T-cell (primary cell): ENCODE measurements around the gene GP2. TPM values are rescaled to one million over a fixed set of nuclear protein-coding genes. Genes with fewer than 3 reads are reported as not detected.
A peak's percentile ranks its signal among the peaks of the same experiment; 100 is the strongest.

Experiments
- ATAC-seq, 4 experiments: fragments of 200-7000 bp in 3 of 4; fragments of 150-1000 bp in 1 of 4; cut with Tn5 transposase; replicated peaks in 1 of 4; 1 replicate in 3 of 4; 2 replicates in 1 of 4; pipeline ENCODE4 v1.10.0; 2021; ENCODE audit warnings: moderate library complexity in 3 of 4, mild to moderate bottlenecking in 2 of 4, moderate number of reproducible peaks in 1 of 4
- CTCF ChIA-PET, 2 donors: fragments of 300-600 bp; sonication (Branson Sonifier 250); formaldehyde crosslinking; loops; one replicate each; lab custom pipeline; 2022; ENCODE audit warnings: antibody characterized with exemption in 2 of 2; lab: Charles Lee
- POLR2A ChIA-PET, 2 donors: fragments of 300-600 bp; sonication (Branson Sonifier 250); formaldehyde crosslinking; loops; one replicate each; lab custom pipeline; 2022; ENCODE audit warnings: antibody characterized with exemption in 2 of 2; lab: Charles Lee
- DNase-seq, 35 experiments: peaks; one replicate each; pipeline versions ENCODE4 v3.0.0 to v3.0.0-alpha.2; 2013 to 2023
- H3K27ac ChIP-seq: one replicate; pipeline ENCODE4 v1.5.1; 2013; ENCODE audit warnings: low read length
- H3K27me3 ChIP-seq, 2 experiments: replicated peaks in 1 of 2; 1 replicate in 1 of 2; 2 replicates in 1 of 2; pipeline versions ENCODE4 v1.6.1 to v1.7.0; 2013; ENCODE audit warnings: low read length in 1 of 2, mixed read lengths in 1 of 2; ENCODE audit not compliant: control insufficient read depth in 2 of 2, insufficient read depth in 2 of 2; ENCODE audit errors: extremely low read depth in 1 of 2
- H3K36me3 ChIP-seq, 2 donors: 1 replicate in 1 of 2; 2 replicates in 1 of 2; pipeline versions ENCODE4 v1.6.1 to v1.7.0; 2013; ENCODE audit warnings: low read length in 1 of 2; ENCODE audit not compliant: control insufficient read depth in 2 of 2, insufficient read depth in 1 of 2; ENCODE audit errors: extremely low read depth in 1 of 2
- H3K4me1 ChIP-seq, 2 experiments: 1 replicate in 1 of 2; 2 replicates in 1 of 2; pipeline versions ENCODE4 v1.6.1 to v1.7.0; 2013; ENCODE audit warnings: low read length in 2 of 2, mixed read lengths in 1 of 2; ENCODE audit not compliant: insufficient read depth in 2 of 2, control insufficient read depth in 1 of 2; ENCODE audit errors: extremely low read depth in 1 of 2
- H3K4me3 ChIP-seq, 2 donors: 1 replicate in 1 of 2; 2 replicates in 1 of 2; pipeline versions ENCODE4 v1.5.1 to v1.7.0; 2013; ENCODE audit warnings: mild to moderate bottlenecking in 2 of 2, low read length in 1 of 2, moderate library complexity in 1 of 2; ENCODE audit not compliant: control insufficient read depth in 1 of 2; ENCODE audit errors: extremely low read depth in 1 of 2
- H3K9me3 ChIP-seq: 2 replicates; pipeline ENCODE4 v1.7.0; 2013
- H3K27ac Mint-ChIP-seq, 2 donors: one replicate each; pipeline ENCODE4 v1.8.0; 2020 to 2021; ENCODE audit warnings: mild to moderate bottlenecking in 2 of 2, mixed read lengths in 2 of 2
- H3K27me3 Mint-ChIP-seq, 2 donors: one replicate each; pipeline ENCODE4 v1.8.0; 2021 to 2022; ENCODE audit warnings: mixed read lengths in 2 of 2
- H3K36me3 Mint-ChIP-seq: one replicate; pipeline ENCODE4 v1.8.0; 2021; ENCODE audit warnings: mixed read lengths
- H3K4me1 Mint-ChIP-seq, 3 donors: one replicate each; pipeline ENCODE4 v1.8.0; 2020 to 2022; ENCODE audit warnings: mixed read lengths in 3 of 3, mild to moderate bottlenecking in 1 of 3
- H3K4me3 Mint-ChIP-seq, 3 donors: one replicate each; pipeline ENCODE4 v1.8.0; 2020 to 2022; ENCODE audit warnings: mild to moderate bottlenecking in 3 of 3, mixed read lengths in 3 of 3, moderate library complexity in 3 of 3
- H3K9me3 Mint-ChIP-seq, 3 donors: one replicate each; pipeline ENCODE4 v1.8.0; 2020 to 2022; ENCODE audit warnings: mixed read lengths in 3 of 3
- WGBS: methylation state at CpG from one replicate; pipeline ENCODE4 v1.1.5; 2013; ENCODE audit warnings: missing lambda C conversion rate; ENCODE audit not compliant: insufficient coverage; 5-methylcytosine and 5-hydroxymethylcytosine counted together
- total RNA-seq, 35 experiments: library from RNA in 6 of 35; stranded (reverse) in 6 of 35; fragments of 120-200 nt in 1 of 35; gene quantifications; one replicate each; pipeline versions ENCODE4 v1.2.1 to v1.2.4 and lab custom pipeline; 2013 to 2026

The GP2 gene
- total RNA-seq, 5 donors from 2014 or later (not counting 1 experiment from before 2014, with no cell fraction given), result 12.0 to 13.3 (median 12.1) TPM; not detected in 2

GRCh38 chr16:20306401-20306800, 20.9 kb downstream of the GP2 start:
- Mint-ChIP-seq H3K27ac (no peak overlapping the region), H3K9me3 (peaks cover 0 to 3% (median 0%) of the 10 kb centered on the region in 3 donors), H3K4me3 (no peak overlapping the region), H3K36me3 (no peaks in the 10 kb centered on the region), H3K27me3 (peaks cover 8% of the 10 kb centered on the region in 2 donors), H3K4me1 (no peaks in the 10 kb centered on the region)
- H3K27me3 ChIP-seq, result no peaks in the 10 kb centered on the region
- ATAC-seq, result no peak
- H3K4me1 ChIP-seq, result no peaks in the 10 kb centered on the region
- no peak for DNase-seq
- POLR2A ChIA-PET, result no interaction called here
- H3K4me3 ChIP-seq, result no peak overlapping the region
- H3K36me3 ChIP-seq, result no peaks in the 10 kb centered on the region
- H3K9me3 ChIP-seq, result no peaks in the 10 kb centered on the region
- CTCF ChIA-PET, result no interaction called here
- no peak overlapping the region for H3K27ac ChIP-seq
- 49% methylated on average over 3 of the region's 4 CpGs for WGBS

DNA sequence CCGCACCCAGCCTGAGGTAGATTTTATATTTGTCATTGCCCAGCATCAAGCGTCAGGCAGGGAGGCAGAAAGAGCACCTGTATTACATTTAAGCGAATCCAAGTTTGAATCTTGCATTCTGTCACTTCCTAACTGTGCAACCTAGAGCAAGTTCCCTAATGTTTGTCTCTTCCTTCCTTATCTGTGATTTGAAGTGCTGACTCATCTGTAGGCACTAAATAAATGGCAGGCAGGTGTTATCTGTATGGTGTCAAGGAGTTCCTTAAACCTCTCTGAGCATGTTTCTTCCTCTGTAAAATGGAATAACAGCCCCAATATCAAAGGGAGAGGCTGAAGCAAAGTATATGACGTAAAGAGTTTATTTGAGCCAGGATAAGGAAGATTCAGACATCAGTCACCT, 24.3 kb downstream of the GP2 start:
- Mint-ChIP-seq H3K27me3 (peaks cover 8 to 10% of the 10 kb centered on the region in 2 donors), H3K4me3 (no peak overlapping the region), H3K9me3 (peaks cover 0 to 3% (median 0%) of the 10 kb centered on the region in 3 donors), H3K36me3 (no peaks in the 10 kb centered on the region), H3K4me1 (peaks cover 0 to 3% (median 0%) of the 10 kb centered on the region in 3 donors), H3K27ac (no peak overlapping the region)
- no peaks in the 10 kb centered on the region for H3K4me1 ChIP-seq
- DNase-seq, result no peak
- WGBS, result 63% methylated on average over 2 of the region's 4 CpGs
- H3K36me3 ChIP-seq, result no peaks in the 10 kb centered on the region
- H3K27ac ChIP-seq, result no peak overlapping the region
- ChIA-PET CTCF (interaction anchor here in 1 of 2 donors (0.6 kb wide), 1 partner anchor 74 kb away, joined by 3 read pairs; no protein-coding TSS in a partner anchor), POLR2A (no interaction called here)
- no peaks in the 10 kb centered on the region for H3K27me3 ChIP-seq
- ATAC-seq, result no peak
- no peaks in the 10 kb centered on the region for H3K9me3 ChIP-seq
- H3K4me3 ChIP-seq, result no peak overlapping the region

- Mint-ChIP-seq H3K27ac (no peak overlapping the region), H3K4me1 (peaks cover 0 to 3% (median 0%) of the 10 kb centered on the region in 3 donors), H3K4me3 (no peak overlapping the region), H3K27me3 (peaks cover 8 to 10% of the 10 kb centered on the region in 2 donors), H3K36me3 (no peaks in the 10 kb centered on the region), H3K9me3 (peaks cover 0 to 3% (median 0%) of the 10 kb centered on the region in 3 donors)
- H3K9me3 ChIP-seq, result no peaks in the 10 kb centered on the region
- CTCF ChIA-PET, result interaction anchor here in 1 of 2 donors (0.6 kb wide), 1 partner anchor 74 kb away, joined by 3 read pairs; no protein-coding TSS in a partner anchor
- no peaks in the 10 kb centered on the region for H3K4me1 ChIP-seq
- H3K36me3 ChIP-seq, result no peaks in the 10 kb centered on the region
- 67% methylated on average over 1 of the region's 5 CpGs for WGBS
- POLR2A ChIA-PET, result no interaction called here
- DNase-seq (no peak), ATAC-seq (no peak)
- H3K4me3 ChIP-seq, result no peak overlapping the region
- no peaks in the 10 kb centered on the region for H3K27me3 ChIP-seq
- no peak overlapping the region for H3K27ac ChIP-seq
Measured at GRCh38 chr16:20302389-20302788, 24.9 kb downstream of the GP2 start.

DNA sequence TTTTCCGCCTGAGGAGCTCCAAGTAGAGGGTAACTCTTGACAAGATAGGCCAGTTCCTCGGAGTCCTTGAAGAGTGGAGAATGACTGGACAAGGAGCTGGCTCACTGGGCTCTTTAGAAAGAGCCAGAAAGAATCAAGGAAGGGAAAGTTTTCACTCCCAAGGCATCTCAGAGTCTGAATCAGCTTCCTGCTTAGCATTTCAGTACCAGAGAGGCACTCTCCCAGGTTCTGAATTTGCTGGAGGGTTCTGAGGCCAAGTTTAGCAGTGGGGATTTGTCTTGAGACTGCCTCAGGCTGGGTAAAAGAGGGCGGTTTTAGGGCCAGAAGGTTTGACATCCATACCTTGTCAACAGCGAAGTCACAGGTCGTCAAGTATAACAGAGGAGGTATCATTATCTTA, 25.5 kb downstream of the GP2 start:
- Mint-ChIP-seq H3K9me3 (peaks cover 0 to 3% (median 0%) of the 10 kb centered on the region in 3 donors), H3K36me3 (no peaks in the 10 kb centered on the region), H3K4me1 (peaks cover 0 to 3% (median 0%) of the 10 kb centered on the region in 3 donors), H3K27me3 (peaks cover 8 to 10% of the 10 kb centered on the region in 2 donors), H3K4me3 (no peak overlapping the region), H3K27ac (no peak overlapping the region)
- no peak overlapping the region for H3K27ac ChIP-seq
- no peaks in the 10 kb centered on the region for H3K4me1 ChIP-seq
- H3K4me3 ChIP-seq, result no peak overlapping the region
- POLR2A ChIA-PET, result no interaction called here
- WGBS, result 59% methylated on average over 5 of the region's 5 CpGs
- DNase-seq, result no peak
- H3K36me3 ChIP-seq, result no peaks in the 10 kb centered on the region
- H3K27me3 ChIP-seq, result no peaks in the 10 kb centered on the region
- no peaks in the 10 kb centered on the region for H3K9me3 ChIP-seq
- CTCF ChIA-PET, result interaction anchor here (0.5 to 0.6 kb wide), 2 partner anchors 11 to 1275 kb away, joined by 3 to 6 read pairs; no protein-coding TSS in a partner anchor
- no peak for ATAC-seq

GRCh38 chr16:20300312-20301097, 26.8 kb downstream of the GP2 start:
- DNase-seq (peak in 8 of 35 experiments; percentile 1 to 29 (median 2)), ATAC-seq (no peak)
- Mint-ChIP-seq H3K4me3 (no peak overlapping the region), H3K9me3 (peaks cover 0 to 3% (median 0%) of the 10 kb centered on the region in 3 donors), H3K27me3 (peaks cover 5 to 7% of the 10 kb centered on the region in 2 donors), H3K27ac (no peak overlapping the region), H3K4me1 (peaks cover 0 to 3% (median 0%) of the 10 kb centered on the region in 3 donors), H3K36me3 (no peaks in the 10 kb centered on the region)
- no peaks in the 10 kb centered on the region for H3K27me3 ChIP-seq
- ChIA-PET CTCF (interaction anchor here in 1 of 2 donors (1.1 kb wide), 2 partner anchors 85 to 393 kb away, joined by 4 to 5 read pairs; no protein-coding TSS in a partner anchor), POLR2A (no interaction called here)
- 45% methylated on average over 6 of the region's 16 CpGs for WGBS
- H3K9me3 ChIP-seq, result no peaks in the 10 kb centered on the region
- H3K4me1 ChIP-seq, result no peaks in the 10 kb centered on the region
- H3K27ac ChIP-seq, result no peak overlapping the region
- H3K36me3 ChIP-seq, result no peaks in the 10 kb centered on the region
- no peak overlapping the region for H3K4me3 ChIP-seq

DNA sequence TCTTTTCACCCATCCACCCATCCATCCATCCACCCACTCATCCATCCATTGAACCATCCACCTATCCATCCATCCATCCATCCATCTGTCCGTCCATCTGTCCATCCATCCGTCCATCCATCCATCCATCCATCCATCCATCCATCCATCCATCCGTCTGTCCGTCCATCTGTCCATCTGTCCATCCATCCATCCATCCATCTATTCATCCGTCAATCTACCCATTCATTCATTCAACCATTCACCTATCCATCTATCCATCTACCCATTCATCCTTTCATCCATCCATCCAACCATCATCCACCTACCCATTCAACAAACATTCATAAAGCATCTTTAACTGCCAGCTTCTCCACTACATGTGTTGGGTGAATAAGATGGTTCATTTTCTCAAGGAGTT, 28.9 kb downstream of the GP2 start:
- Mint-ChIP-seq H3K9me3 (no peaks in the 10 kb centered on the region), H3K36me3 (no peaks in the 10 kb centered on the region), H3K4me3 (no peak overlapping the region), H3K4me1 (peaks cover 0 to 3% (median 0%) of the 10 kb centered on the region in 3 donors), H3K27me3 (peaks cover 0 to 2% of the 10 kb centered on the region in 2 donors), H3K27ac (no peak overlapping the region)
- Histone ChIP-seq H3K27me3 (no peaks in the 10 kb centered on the region), H3K36me3 (no peaks in the 10 kb centered on the region), H3K27ac (no peak overlapping the region), H3K4me1 (no peaks in the 10 kb centered on the region), H3K4me3 (no peak overlapping the region), H3K9me3 (no peaks in the 10 kb centered on the region)
- DNase-seq (no peak), ATAC-seq (no peak)
- CTCF ChIA-PET, result no interaction called here
- 78% methylated on average over 5 of the region's 5 CpGs for WGBS
- POLR2A ChIA-PET, result no interaction called here
